CD4-positive, alpha-beta T cell treated with Interleukin-1 beta for 1 hour (primary cell): ENCODE measurements around the gene POFUT2.
A peak's percentile ranks its signal among the peaks of the same experiment; 100 is the strongest.

Experiments used
- DNase-seq, 2 donors: peaks; one replicate each; pipeline ENCODE4 v3.0.0-alpha.2; 2020 to 2022

The POFUT2 gene

GRCh38 chr21:45287438-45288391, at the start of gene POFUT2:
Gene POFUT2 (minus strand): TSS chr21:45287895. CDS start chr21:45287871, 24 bp downstream.
- DNase-seq, result peak; percentile 98 to 99

- no peak for DNase-seq
Observed at GRCh38 chr21:45336870-45337269, 49.2 kb upstream of the POFUT2 start.

- no peak for DNase-seq
Observed at GRCh38 chr21:45336535-45336810, 48.8 kb upstream of the POFUT2 start.

- no peak for DNase-seq
Observed at GRCh38 chr21:45335761-45336534, 48.3 kb upstream of the POFUT2 start.

GRCh38 chr21:45335151-45335760, 47.6 kb upstream of the POFUT2 start:
- no peak for DNase-seq

- DNase-seq, result no peak
Observed at GRCh38 chr21:45334591-45335081, 46.9 kb upstream of the POFUT2 start.

- no peak for DNase-seq
Observed at GRCh38 chr21:45334134-45334533, 46.4 kb upstream of the POFUT2 start.

- no peak for DNase-seq
Observed at GRCh38 chr21:45333583-45334121, 46.0 kb upstream of the POFUT2 start.

- no peak for DNase-seq
Observed at GRCh38 chr21:45332981-45333582, 45.4 kb upstream of the POFUT2 start.

GRCh38 chr21:45332415-45332814, 44.7 kb upstream of the POFUT2 start:
- DNase-seq, result no peak

GRCh38 chr21:45331531-45332147, 43.9 kb upstream of the POFUT2 start:
- DNase-seq, result no peak

- no peak for DNase-seq
Observed at GRCh38 chr21:45330851-45331261, 43.2 kb upstream of the POFUT2 start.

GRCh38 chr21:45330075-45330781, 42.5 kb upstream of the POFUT2 start:
- DNase-seq, result no peak

- DNase-seq, result no peak
Observed at GRCh38 chr21:45329261-45330074, 41.8 kb upstream of the POFUT2 start.

- no peak for DNase-seq
Observed at GRCh38 chr21:45328198-45329091, 40.8 kb upstream of the POFUT2 start.

GRCh38 chr21:45327441-45328197, 39.9 kb upstream of the POFUT2 start:
- DNase-seq, result no peak

- DNase-seq, result no peak
Observed at GRCh38 chr21:45326891-45327440, 39.3 kb upstream of the POFUT2 start.

GRCh38 chr21:45326169-45326851, 38.6 kb upstream of the POFUT2 start:
- DNase-seq, result no peak
